Measurements from ENCODE around the gene SEC24D.

The SEC24D gene

DNA sequence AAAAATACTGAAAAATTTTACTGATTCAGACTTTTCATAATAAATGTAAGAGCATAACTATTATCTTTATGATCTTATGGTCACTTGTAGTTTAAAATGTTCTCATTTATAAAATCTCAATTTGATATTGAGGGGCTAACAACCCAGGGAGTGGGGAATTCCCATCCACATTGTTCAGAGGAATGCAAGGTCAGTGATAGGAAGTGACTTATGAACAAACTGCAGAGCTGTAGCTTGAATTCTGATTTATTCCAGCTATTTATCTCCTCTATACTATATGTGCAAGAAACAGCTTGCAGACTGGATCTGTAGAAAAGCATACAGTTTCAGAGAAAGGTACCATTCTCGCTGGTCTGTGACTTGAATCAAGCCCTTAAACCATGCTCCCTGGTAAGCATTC, 61.6 kb downstream of the SEC24D start:
- Histone ChIP-seq H3F3A (ENCODE audit: low read depth) (no peaks in the 10 kb centered on the region), H3K27me3 (ENCODE audit: insufficient read depth, low read length, poor library complexity, severe bottlenecking) (no peaks in the 10 kb centered on the region), H3K4me1 (ENCODE audit: insufficient read depth, low read length, poor library complexity, severe bottlenecking) (no peaks in the 10 kb centered on the region), H3K4me3 (ENCODE audit: low read length, poor library complexity, severe bottlenecking) (no peak overlapping the region), H2AFZ (ENCODE audit: low read length) (no peak overlapping the region), H3K9ac (ENCODE audit: low read depth, low read length, poor library complexity, severe bottlenecking) (no peak overlapping the region), H3K9me2 (replicated peaks; ENCODE audit: low read depth, low read length) (no peaks in the 10 kb centered on the region), H4K20me1 (ENCODE audit: insufficient read depth, low read length, poor library complexity, severe bottlenecking) (no peaks in the 10 kb centered on the region), H3K36me3 (ENCODE audit: insufficient read depth, low read length) (0 out of 2 replicates have a peak, but pooled peaks cover 5% of the 10 kb centered on the region), H3K9me3 (ENCODE audit: insufficient read depth, low read depth, low read length) (no peaks in the 10 kb centered on the region), H3K79me2 (ENCODE audit: insufficient read depth, low read length) (no peaks in the 10 kb centered on the region), H3K4me2 (ENCODE audit: low read depth, low read length, poor library complexity, severe bottlenecking) (no peak overlapping the region)
- TF ChIP-seq, protein P1, sequence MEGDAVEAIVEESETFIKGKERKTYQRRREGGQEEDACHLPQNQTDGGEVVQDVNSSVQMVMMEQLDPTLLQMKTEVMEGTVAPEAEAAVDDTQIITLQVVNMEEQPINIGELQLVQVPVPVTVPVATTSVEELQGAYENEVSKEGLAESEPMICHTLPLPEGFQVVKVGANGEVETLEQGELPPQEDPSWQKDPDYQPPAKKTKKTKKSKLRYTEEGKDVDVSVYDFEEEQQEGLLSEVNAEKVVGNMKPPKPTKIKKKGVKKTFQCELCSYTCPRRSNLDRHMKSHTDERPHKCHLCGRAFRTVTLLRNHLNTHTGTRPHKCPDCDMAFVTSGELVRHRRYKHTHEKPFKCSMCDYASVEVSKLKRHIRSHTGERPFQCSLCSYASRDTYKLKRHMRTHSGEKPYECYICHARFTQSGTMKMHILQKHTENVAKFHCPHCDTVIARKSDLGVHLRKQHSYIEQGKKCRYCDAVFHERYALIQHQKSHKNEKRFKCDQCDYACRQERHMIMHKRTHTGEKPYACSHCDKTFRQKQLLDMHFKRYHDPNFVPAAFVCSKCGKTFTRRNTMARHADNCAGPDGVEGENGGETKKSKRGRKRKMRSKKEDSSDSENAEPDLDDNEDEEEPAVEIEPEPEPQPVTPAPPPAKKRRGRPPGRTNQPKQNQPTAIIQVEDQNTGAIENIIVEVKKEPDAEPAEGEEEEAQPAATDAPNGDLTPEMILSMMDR (conservative IDR thresholded peaks at IDR 0.05; ENCODE audit: low read length) = no peak
- TF ChIP-seq EZH2phosphoT487 (IDR thresholded peaks at IDR 0.05; ENCODE audit: borderline replicate concordance) = no peak

DNA sequence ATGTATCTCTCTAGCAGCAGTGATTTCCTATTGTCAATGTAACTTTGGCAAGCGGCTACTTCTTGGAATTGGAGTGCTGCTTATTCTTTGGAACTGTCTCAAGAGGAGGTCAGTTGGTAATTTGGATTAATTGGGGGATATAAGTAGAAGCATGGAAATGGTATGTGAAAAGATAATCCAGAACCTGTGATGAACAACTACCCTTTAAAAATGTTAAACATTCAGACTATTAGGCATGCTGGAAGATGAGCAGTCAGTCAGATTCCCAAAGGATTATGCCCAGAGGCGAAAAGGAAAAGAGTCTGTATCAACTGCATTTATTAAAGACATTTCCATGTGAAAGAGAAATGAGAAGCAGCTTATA, 62.5 kb downstream of the SEC24D start:
- Histone ChIP-seq H3K79me2 (ENCODE audit: insufficient read depth, low read length) (no peaks in the 10 kb centered on the region), H3K9ac (ENCODE audit: low read depth, low read length, poor library complexity, severe bottlenecking) (no peak overlapping the region), H3K4me3 (ENCODE audit: low read length, poor library complexity, severe bottlenecking) (no peak overlapping the region), H3K27me3 (ENCODE audit: insufficient read depth, low read length, poor library complexity, severe bottlenecking) (no peaks in the 10 kb centered on the region), H3K4me1 (ENCODE audit: insufficient read depth, low read length, poor library complexity, severe bottlenecking) (no peaks in the 10 kb centered on the region), H3K9me2 (replicated peaks; ENCODE audit: low read depth, low read length) (no peaks in the 10 kb centered on the region), H2AFZ (ENCODE audit: low read length) (no peak overlapping the region), H3F3A (ENCODE audit: low read depth) (no peaks in the 10 kb centered on the region), H3K4me2 (ENCODE audit: low read depth, low read length, poor library complexity, severe bottlenecking) (no peak overlapping the region), H3K9me3 (ENCODE audit: insufficient read depth, low read depth, low read length) (no peaks in the 10 kb centered on the region), H4K20me1 (ENCODE audit: insufficient read depth, low read length, poor library complexity, severe bottlenecking) (no peaks in the 10 kb centered on the region), H3K36me3 (ENCODE audit: insufficient read depth, low read length) (0 out of 2 replicates have a peak, but pooled peaks cover 5% of the 10 kb centered on the region)
- no peak for TF ChIP-seq EZH2phosphoT487 (IDR thresholded peaks at IDR 0.05; ENCODE audit: borderline replicate concordance)
- TF ChIP-seq, protein P1 (conservative IDR thresholded peaks at IDR 0.05; ENCODE audit: low read length) = no peak

DNA sequence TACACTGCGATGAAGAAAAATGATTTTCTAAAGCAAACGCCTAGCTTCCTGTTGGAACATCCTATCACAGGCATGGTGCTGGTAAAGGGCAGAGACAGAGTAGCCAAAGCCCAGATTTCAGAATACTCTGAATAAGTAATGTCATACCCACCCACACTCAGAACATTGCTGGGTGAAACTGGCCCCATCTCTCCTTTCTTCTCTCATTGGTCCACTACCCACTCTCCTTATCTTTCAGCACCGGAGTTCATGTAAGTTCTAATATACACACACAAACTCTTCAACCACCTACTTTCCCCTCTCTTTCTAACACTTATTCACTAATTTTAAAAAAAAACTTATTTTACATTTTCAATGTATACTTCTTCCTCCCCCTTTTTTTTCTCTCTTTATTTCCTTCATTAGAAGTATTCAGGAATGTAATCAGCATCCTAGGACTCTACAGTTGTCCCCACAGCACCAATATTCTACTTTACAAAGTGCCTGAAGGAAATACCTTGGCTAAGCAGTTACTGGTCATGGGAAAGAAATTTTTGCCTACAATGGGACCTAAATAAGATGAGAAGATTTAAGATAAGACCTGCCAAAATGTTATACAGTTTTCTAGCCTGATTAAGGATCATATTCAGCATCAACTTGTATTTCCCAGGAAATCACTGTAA, 63.0 kb downstream of the SEC24D start:
- Histone ChIP-seq H3K27me3 (ENCODE audit: insufficient read depth, low read length, poor library complexity, severe bottlenecking) (no peaks in the 10 kb centered on the region), H3K9me2 (replicated peaks; ENCODE audit: low read depth, low read length) (no peaks in the 10 kb centered on the region), H2AFZ (ENCODE audit: low read length) (no peak overlapping the region), H3K4me3 (ENCODE audit: low read length, poor library complexity, severe bottlenecking) (no peak overlapping the region), H3K4me1 (ENCODE audit: insufficient read depth, low read length, poor library complexity, severe bottlenecking) (no peaks in the 10 kb centered on the region), H3K79me2 (ENCODE audit: insufficient read depth, low read length) (no peaks in the 10 kb centered on the region), H3K9ac (ENCODE audit: low read depth, low read length, poor library complexity, severe bottlenecking) (no peak overlapping the region), H3K36me3 (ENCODE audit: insufficient read depth, low read length) (peaks cover 8% of the 10 kb centered on the region), H3K9me3 (ENCODE audit: insufficient read depth, low read depth, low read length) (no peaks in the 10 kb centered on the region), H3F3A (ENCODE audit: low read depth) (no peaks in the 10 kb centered on the region), H3K4me2 (ENCODE audit: low read depth, low read length, poor library complexity, severe bottlenecking) (no peak overlapping the region), H4K20me1 (ENCODE audit: insufficient read depth, low read length, poor library complexity, severe bottlenecking) (no peaks in the 10 kb centered on the region)
- no peak for TF ChIP-seq EZH2phosphoT487 (IDR thresholded peaks at IDR 0.05; ENCODE audit: borderline replicate concordance)
- TF ChIP-seq, protein P1 (conservative IDR thresholded peaks at IDR 0.05; ENCODE audit: low read length) = no peak
